ENCODE data around the gene TMEM221.
A peak's percentile ranks its signal among the peaks of the same experiment; 100 is the strongest.
"Not testable (repeated sequence)": the region's sequence is repeated elsewhere in the genome, so short reads cannot be mapped to it uniquely, and the experiment has no call there.

The TMEM221 gene

GRCh38 chr19:17448131-17448967 lies at the start of gene TMEM221:
TMEM221 (minus strand) TSS chr19:17448668; CDS start chr19:17448462, 206 bp downstream.
- peak; percentile 84 for DNase-seq (ENCODE audit: low spot score)

DNA sequence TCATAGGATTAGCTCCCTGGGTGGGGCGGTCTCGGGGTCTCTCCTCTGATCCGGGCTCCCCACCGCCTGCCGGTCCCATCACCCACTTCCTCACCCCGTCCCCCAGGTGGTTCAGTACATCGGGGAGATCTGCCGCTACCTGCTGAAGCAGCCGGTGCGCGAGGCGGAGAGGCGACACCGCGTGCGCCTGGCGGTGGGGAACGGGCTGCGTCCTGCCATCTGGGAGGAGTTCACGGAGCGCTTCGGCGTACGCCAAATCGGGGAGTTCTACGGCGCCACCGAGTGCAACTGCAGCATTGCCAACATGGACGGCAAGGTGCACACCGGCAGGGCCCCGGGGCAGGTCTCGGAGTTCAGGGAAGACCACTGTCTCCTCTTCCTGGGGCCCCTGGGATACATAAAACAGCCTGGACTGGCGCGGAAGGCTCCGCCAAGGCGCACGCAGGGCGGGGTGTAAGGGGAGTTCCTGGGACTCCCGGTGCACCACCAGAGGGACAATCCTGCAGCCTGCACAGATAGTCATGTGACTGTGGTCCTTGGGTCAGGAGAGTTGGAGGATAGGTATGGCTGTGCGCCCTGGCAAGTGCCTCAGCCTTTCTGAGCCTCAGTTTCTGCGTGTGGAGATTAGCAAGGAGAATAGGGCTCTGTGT lies 48.8 kb upstream of the TMEM221 start:
- DNase-seq (ENCODE audit: low spot score): no peak

DNA sequence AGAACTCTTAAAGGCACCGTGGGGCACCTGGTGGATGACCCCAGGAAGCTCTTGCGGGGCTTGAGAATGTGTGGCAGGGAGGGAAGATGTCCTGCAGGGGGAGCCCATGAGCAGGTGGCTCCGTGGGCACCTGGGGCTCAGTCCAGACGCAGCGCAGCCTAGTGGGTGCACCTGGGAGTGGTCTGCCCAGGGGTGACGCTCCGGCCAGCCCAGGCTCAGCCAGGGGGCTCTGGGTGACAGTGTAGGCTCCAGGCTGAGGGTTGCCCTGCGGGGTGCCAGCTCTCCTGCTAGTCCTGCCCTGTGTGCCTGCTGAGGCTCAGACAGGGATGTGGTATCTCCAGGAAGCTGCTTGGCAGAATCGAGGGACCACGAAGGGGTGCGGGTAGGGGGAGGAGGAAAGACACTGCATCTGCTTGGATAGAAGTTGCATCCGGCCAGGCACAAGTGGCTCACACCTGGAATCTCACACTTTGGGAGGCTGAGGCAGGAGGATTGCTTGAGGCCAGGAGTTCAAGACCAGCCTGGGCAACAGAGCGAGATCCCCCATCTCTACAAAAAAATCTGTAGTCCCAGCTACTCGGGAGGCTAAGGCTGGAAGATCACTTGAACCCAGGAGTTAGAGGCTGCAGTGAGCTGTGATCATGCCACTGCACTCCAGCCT lies 48.0 kb upstream of the TMEM221 start:
- peak; percentile 89 for DNase-seq (ENCODE audit: low spot score)

GRCh38 chr19:17495639-17496296 lies 47.3 kb upstream of the TMEM221 start:
- no peak for DNase-seq (ENCODE audit: low spot score)

- no peak for DNase-seq (ENCODE audit: low spot score)
Measured at GRCh38 chr19:17491287-17491686, 42.8 kb upstream of the TMEM221 start.

- DNase-seq (ENCODE audit: low spot score): no peak
Measured at GRCh38 chr19:17490411-17490810, 41.9 kb upstream of the TMEM221 start.

GRCh38 chr19:17489392-17490030 lies 41.0 kb upstream of the TMEM221 start:
- no peak for DNase-seq (ENCODE audit: low spot score)

GRCh38 chr19:17488593-17489391 lies 40.3 kb upstream of the TMEM221 start:
- peak; percentile 89 for DNase-seq (ENCODE audit: low spot score)

DNA sequence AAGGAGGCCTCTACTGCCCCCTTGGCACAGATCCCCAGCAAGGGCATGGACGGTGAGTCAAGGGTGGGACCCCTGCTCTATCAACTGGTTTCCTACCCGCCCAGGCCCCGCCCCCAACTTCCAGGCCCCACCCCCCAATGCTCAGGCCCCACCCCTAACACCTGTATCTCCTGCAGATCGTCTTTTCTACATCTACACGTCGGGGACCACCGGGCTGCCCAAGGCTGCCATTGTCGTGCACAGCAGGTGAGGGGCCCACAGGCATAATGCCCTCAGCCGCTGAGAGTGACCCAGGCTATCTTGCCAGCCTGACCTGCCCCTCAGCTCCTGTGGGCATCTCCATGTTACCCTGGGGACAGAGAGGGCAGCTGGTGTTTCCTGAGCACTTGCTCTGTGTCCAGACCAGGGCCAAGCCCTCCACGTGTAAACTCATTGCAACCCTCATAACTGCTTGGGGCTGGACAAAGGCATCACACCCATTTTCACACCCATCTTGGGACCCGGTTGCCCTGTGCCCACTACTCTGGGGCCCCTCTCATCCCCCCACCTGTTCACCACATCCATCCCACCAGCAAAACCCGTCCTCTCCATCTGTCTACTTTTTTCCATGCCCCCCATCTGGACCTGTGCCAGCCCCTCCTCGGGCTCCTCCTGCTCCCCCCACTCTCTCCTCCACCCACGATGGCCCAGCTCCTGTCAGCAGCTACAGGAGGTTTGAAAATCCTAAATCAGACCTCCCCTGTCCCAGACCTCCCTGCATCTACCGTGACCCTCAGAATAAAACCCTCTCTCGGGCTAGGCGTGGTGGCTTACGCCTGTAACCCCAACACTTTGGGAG lies 39.0 kb upstream of the TMEM221 start:
- DNase-seq (ENCODE audit: low spot score): peak; percentile 58

GRCh38 chr19:17486545-17487240 lies 38.2 kb upstream of the TMEM221 start:
- no peak for DNase-seq (ENCODE audit: low spot score)

DNA sequence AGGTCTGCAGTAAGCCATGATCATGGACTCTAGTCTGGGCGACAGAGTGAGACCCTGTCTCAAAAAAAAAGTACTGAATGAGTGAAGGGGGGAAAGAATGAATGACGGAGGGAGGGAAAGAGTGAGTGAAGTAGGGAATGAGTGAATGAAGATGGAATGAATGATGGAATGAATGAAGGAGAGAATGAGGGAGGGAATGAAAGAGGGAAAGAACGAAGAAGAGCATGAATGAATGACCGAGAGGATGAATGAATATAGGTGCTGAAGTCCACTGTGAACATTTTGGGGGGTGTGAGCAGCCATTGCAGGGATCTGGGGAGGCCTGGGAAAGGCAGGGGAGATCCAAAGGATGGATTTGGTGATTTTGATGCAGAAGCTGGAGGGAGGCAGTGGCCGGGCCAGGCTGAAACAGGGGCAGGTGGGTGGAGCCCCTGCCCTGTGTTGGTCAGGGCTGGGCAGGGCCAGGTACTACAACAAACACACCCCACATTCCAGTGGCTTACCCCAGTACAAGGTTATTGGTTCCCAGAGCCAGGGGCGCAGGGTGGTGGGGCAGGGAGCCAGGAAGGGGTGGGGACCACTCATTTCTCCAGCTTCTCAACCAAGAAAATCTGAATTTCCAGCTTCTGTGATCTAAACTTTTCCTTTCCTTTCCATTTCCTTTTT lies 36.2 kb upstream of the TMEM221 start:
- DNase-seq (ENCODE audit: low spot score): no peak

GRCh38 chr19:17483605-17484002 lies 35.1 kb upstream of the TMEM221 start:
- no peak for DNase-seq (ENCODE audit: low spot score)

GRCh38 chr19:17482877-17483604 lies 34.6 kb upstream of the TMEM221 start:
- no peak for DNase-seq (ENCODE audit: low spot score)

- DNase-seq (ENCODE audit: low spot score): no peak
Measured at GRCh38 chr19:17481986-17482385, 33.5 kb upstream of the TMEM221 start.

- no peak for DNase-seq (ENCODE audit: low spot score)
Measured at GRCh38 chr19:17479325-17479791, 30.9 kb upstream of the TMEM221 start.

- DNase-seq (ENCODE audit: low spot score): no peak
Measured at GRCh38 chr19:17475541-17476115, 27.2 kb upstream of the TMEM221 start.

- DNase-seq (ENCODE audit: low spot score): not testable (repeated sequence)
Measured at GRCh38 chr19:17475011-17475540, 26.6 kb upstream of the TMEM221 start.

All from iPS-NIHi11 (cell line).